ENCODE data around the gene TMEM62.
"Not testable (repeated sequence)": the region's sequence is repeated elsewhere in the genome, so short reads cannot be mapped to it uniquely, and the experiment has no call there.

TMEM62 gene

GRCh38 chr15:43194795-43195194, 61.4 kb downstream of the TMEM62 start:
- in situ Hi-C loops (cut with MboI; ENCODE audit: low sequenced_read_pairs, unreplicated experiment), result no loop called here
- TF ChIP-seq CTCF (IDR thresholded peaks at IDR 0.05; ENCODE audit: borderline replicate concordance, control extremely low read depth, extremely low read depth, insufficient read depth, missing control alignments), result no peak
- no peak for DNase-seq (ENCODE audit: low spot score)

- DNase-seq (ENCODE audit: low spot score), result no peak
- no peak for TF ChIP-seq CTCF (IDR thresholded peaks at IDR 0.05; ENCODE audit: borderline replicate concordance, control extremely low read depth, extremely low read depth, insufficient read depth, missing control alignments)
- in situ Hi-C loops (cut with MboI; ENCODE audit: low sequenced_read_pairs, unreplicated experiment), result no loop called here
Observed at GRCh38 chr15:43196760-43197548, 63.6 kb downstream of the TMEM62 start.

- in situ Hi-C loops (cut with MboI; ENCODE audit: low sequenced_read_pairs, unreplicated experiment), result not testable (repeated sequence)
Observed at GRCh38 chr15:43197773-43198172, 64.4 kb downstream of the TMEM62 start.

GRCh38 chr15:43198556-43198955, 65.2 kb downstream of the TMEM62 start:
- in situ Hi-C loops (cut with MboI; ENCODE audit: low sequenced_read_pairs, unreplicated experiment); DNase-seq (ENCODE audit: low spot score): not testable (repeated sequence)

More at GRCh38 chr15:43197773-43198172, 64.4 kb downstream of the TMEM62 start:
- DNase-seq (ENCODE audit: low spot score), result not testable (repeated sequence)

GRCh38 chr15:43198992-43199391, 65.6 kb downstream of the TMEM62 start:
- no peak for TF ChIP-seq CTCF (IDR thresholded peaks at IDR 0.05; ENCODE audit: borderline replicate concordance, control extremely low read depth, extremely low read depth, insufficient read depth, missing control alignments)
- DNase-seq (ENCODE audit: low spot score), result no peak
- in situ Hi-C loops (cut with MboI; ENCODE audit: low sequenced_read_pairs, unreplicated experiment), result no loop called here

GRCh38 chr15:43199945-43200488, 66.6 kb downstream of the TMEM62 start:
- in situ Hi-C loops (cut with MboI; ENCODE audit: low sequenced_read_pairs, unreplicated experiment), result no loop called here
- no peak for TF ChIP-seq CTCF (IDR thresholded peaks at IDR 0.05; ENCODE audit: borderline replicate concordance, control extremely low read depth, extremely low read depth, insufficient read depth, missing control alignments)
- no peak for DNase-seq (ENCODE audit: low spot score)

GRCh38 chr15:43204016-43204901, 70.9 kb downstream of the TMEM62 start:
- DNase-seq (ENCODE audit: low spot score), result peak; percentile 71
- in situ Hi-C loops (cut with MboI; ENCODE audit: low sequenced_read_pairs, unreplicated experiment), result no loop called here

More at GRCh38 chr15:43204016-43204901, 70.9 kb downstream of the TMEM62 start:
- TF ChIP-seq CTCF (IDR thresholded peaks at IDR 0.05; ENCODE audit: borderline replicate concordance, control extremely low read depth, extremely low read depth, insufficient read depth, missing control alignments), result peak; percentile 77
